ENCODE data around the gene NHLH1. TPM values are rescaled to one million over a fixed set of nuclear protein-coding genes. Genes with fewer than 3 reads are reported as not detected.
A peak's percentile ranks its signal among the peaks of the same experiment; 100 is the strongest.

NHLH1 gene
- total RNA-seq, 4 donors from 2014 or later = 0.46 TPM; not detected in 3

DNA sequence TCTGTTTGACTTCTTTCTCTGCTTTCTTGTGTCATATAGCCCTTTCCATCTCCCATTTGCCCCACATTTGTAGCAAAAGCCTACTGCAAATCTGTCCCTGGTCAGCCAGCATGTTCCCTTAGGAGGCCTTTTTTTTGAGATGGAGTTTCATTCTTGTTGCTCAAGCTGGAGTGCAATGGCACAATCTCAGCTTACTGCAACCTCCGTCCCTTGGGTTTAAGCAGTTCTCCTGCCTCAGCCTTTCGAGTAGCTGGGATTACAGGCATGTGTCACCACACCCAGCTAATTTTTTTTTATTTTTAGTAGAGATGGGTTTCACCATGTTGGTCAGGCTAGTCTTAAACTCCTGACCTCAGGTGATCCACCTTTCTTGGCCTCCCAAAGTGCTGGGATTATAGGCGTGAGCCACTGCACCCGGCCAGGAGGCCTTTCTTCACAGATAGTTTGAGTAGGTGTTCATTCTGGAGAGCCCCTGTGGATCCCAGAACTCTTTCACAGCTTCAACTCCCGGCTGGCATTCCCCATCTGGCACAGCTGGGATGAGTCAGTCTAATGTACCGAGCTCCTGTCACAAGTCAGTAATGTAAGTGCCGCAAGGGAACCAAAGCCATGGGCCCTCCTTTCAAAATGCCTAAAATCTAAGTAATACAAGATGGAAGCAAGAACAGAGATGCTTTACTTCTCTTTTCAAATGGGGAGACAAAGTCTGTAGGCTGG is 9.4 kb upstream of the NHLH1 start:
- in situ Hi-C loops (cut with MboI; ENCODE audit: low sequenced_read_pairs in 4 of 4) (loop anchor here in 2 of 4 donors (25.0 kb wide), 1 partner anchor 270 kb away; the partner anchor contains the start of genes IGSF8 (in 2 of the 2) and KCNJ9 (in 2 of the 2)), intact Hi-C loops (cut with DNase I; ENCODE audit: low total_unique reads) (no loop called here)
- Histone ChIP-seq H3K9me3 (no peaks in the 10 kb centered on the region), H3K4me1 (peaks cover 4 to 28% of the 10 kb centered on the region in 2 donors), H3K36me3 (peaks cover 2 to 64% of the 10 kb centered on the region in 2 donors), H3K27me3 (no peaks in the 10 kb centered on the region), H3K27ac (peak overlapping the region in 3 of 4 donors; percentile 37 to 79 (median 49)), H3K4me3 (no peak overlapping the region)
- ATAC-seq (peak in 1 of 2 donors; percentile 15), DNase-seq (peak in 1 of 2 donors; percentile 54)
- TF ChIP-seq, protein P1, sequence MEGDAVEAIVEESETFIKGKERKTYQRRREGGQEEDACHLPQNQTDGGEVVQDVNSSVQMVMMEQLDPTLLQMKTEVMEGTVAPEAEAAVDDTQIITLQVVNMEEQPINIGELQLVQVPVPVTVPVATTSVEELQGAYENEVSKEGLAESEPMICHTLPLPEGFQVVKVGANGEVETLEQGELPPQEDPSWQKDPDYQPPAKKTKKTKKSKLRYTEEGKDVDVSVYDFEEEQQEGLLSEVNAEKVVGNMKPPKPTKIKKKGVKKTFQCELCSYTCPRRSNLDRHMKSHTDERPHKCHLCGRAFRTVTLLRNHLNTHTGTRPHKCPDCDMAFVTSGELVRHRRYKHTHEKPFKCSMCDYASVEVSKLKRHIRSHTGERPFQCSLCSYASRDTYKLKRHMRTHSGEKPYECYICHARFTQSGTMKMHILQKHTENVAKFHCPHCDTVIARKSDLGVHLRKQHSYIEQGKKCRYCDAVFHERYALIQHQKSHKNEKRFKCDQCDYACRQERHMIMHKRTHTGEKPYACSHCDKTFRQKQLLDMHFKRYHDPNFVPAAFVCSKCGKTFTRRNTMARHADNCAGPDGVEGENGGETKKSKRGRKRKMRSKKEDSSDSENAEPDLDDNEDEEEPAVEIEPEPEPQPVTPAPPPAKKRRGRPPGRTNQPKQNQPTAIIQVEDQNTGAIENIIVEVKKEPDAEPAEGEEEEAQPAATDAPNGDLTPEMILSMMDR (IDR thresholded peaks at IDR 0.05 in 4 of 5, conservative IDR thresholded peaks at IDR 0.05 in 1 of 5) = no peak
- no peak for TF ChIP-seq POLR2A (IDR thresholded peaks at IDR 0.05)

DNA sequence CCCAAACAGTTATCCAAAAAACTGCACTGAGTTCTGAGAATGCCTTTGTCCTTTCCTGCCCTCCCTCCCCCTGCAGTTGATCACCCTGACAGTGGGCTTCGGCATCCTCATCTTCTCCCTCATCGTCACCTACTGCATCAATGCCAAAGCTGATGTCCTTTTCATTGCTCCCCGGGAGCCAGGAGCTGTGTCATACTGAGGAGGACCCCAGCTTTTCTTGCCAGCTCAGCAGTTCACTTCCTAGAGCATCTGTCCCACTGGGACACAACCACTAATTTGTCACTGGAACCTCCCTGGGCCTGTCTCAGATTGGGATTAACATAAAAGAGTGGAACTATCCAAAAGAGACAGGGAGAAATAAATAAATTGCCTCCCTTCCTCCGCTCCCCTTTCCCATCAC is 8.8 kb upstream of the NHLH1 start:
- DNase-seq (no peak), ATAC-seq (no peak)
- Histone ChIP-seq H3K36me3 (peaks cover 2 to 58% of the 10 kb centered on the region in 2 donors), H3K27me3 (no peaks in the 10 kb centered on the region), H3K27ac (peak overlapping the region in 3 of 4 donors; percentile 37 to 79 (median 49)), H3K4me1 (peaks cover 0 to 22% of the 10 kb centered on the region in 2 donors), H3K9me3 (no peaks in the 10 kb centered on the region), H3K4me3 (no peak overlapping the region)
- TF ChIP-seq, protein P1 (IDR thresholded peaks at IDR 0.05 in 4 of 5, conservative IDR thresholded peaks at IDR 0.05 in 1 of 5) = no peak
- no peak for TF ChIP-seq POLR2A (IDR thresholded peaks at IDR 0.05)
- intact Hi-C loops (cut with DNase I; ENCODE audit: low total_unique reads) = no loop called here
- in situ Hi-C loops (cut with MboI; ENCODE audit: low sequenced_read_pairs in 4 of 4) = loop anchor here in 2 of 4 donors (25.0 kb wide), 1 partner anchor 271 kb away; the partner anchor contains the start of genes IGSF8 (in 2 of the 2) and KCNJ9 (in 2 of the 2)

DNA sequence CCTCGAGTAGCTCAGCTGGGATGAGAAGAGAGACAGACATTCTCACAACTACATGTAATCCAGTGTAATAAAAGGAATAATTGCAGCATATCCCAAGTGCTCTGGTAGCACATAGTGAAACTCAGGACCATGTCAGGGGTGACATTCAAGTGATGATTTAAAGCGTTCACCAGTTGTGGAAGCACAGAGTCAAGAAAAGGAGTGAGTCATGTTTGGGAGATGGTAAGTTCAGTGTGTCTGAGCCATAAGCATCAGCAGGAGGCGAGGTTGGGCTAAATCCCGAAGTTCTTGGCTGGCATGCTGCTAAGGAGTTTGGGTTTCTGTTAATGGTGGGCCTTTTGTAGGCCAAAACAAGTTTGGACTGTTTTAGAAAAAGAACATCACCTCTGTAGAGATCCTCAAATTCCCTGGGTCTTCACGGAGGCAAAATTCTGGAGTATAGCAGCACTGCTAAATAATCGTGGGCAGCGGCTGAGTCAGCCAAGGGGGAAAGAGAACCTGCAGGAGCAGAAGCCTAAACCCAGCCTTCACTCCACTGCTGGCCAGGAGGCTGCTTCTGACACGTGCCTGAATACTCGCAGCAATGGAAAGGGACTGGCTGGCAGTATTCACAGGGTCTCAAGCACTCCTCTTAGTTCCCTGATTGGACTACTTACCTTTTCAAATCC is 7.2 kb upstream of the NHLH1 start:
- TF ChIP-seq, protein P1 (IDR thresholded peaks at IDR 0.05 in 4 of 5, conservative IDR thresholded peaks at IDR 0.05 in 1 of 5) = no peak
- no peak for TF ChIP-seq POLR2A (IDR thresholded peaks at IDR 0.05)
- no peak overlapping the region for H3K4me3 ChIP-seq
- peaks cover 0 to 16% of the 10 kb centered on the region in 2 donors for H3K4me1 ChIP-seq
- ATAC-seq (peak; percentile 89 to 95), DNase-seq (no peak)
- H3K36me3 ChIP-seq = peaks cover 2 to 42% of the 10 kb centered on the region in 2 donors
- H3K27ac ChIP-seq = peak overlapping the region; percentile 52 to 79 (median 69)
- H3K9me3 ChIP-seq = no peaks in the 10 kb centered on the region
- in situ Hi-C loops (cut with MboI; ENCODE audit: low sequenced_read_pairs in 4 of 4) (loop anchor here in 2 of 4 donors (25.0 kb wide), 1 partner anchor 272 kb away; the partner anchor contains the start of genes IGSF8 (in 2 of the 2) and KCNJ9 (in 2 of the 2)), intact Hi-C loops (cut with DNase I; ENCODE audit: low total_unique reads) (no loop called here)
- H3K27me3 ChIP-seq = no peaks in the 10 kb centered on the region

DNA sequence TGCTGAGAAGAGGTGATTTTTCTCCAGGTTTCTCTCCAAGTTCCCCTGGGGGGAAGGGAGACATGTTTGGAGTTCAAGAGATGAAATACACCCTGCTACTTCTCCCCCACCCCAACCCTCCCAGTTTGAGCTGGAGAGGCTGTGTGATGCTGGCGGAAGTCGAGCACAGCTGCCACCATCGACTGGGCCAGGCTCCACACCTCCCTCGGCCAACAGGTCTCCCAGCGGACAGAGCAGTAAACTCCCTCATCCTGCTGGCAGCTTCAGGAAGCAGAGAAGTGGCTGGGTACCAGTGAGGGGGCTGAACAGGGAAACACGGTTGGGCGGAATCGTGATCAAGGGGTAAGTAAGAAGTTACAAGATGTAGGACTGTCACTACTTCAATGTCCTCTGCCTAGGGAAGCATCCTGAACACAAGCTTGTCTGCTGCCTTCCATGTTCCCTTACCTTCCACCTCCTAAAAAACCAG is 6.6 kb upstream of the NHLH1 start:
- Histone ChIP-seq H3K36me3 (peaks cover 0 to 36% of the 10 kb centered on the region in 2 donors), H3K27me3 (no peaks in the 10 kb centered on the region), H3K4me3 (no peak overlapping the region), H3K27ac (peak overlapping the region; percentile 52 to 79 (median 69)), H3K4me1 (peaks cover 0 to 11% of the 10 kb centered on the region in 2 donors), H3K9me3 (no peaks in the 10 kb centered on the region)
- TF ChIP-seq, protein P1 (IDR thresholded peaks at IDR 0.05 in 4 of 5, conservative IDR thresholded peaks at IDR 0.05 in 1 of 5) = no peak
- TF ChIP-seq POLR2A (IDR thresholded peaks at IDR 0.05) = no peak
- DNase-seq = no peak
- ATAC-seq = no peak
- in situ Hi-C loops (cut with MboI; ENCODE audit: low sequenced_read_pairs in 4 of 4) = loop anchor here in 2 of 4 donors (25.0 kb wide), 1 partner anchor 273 kb away; the partner anchor contains the start of genes IGSF8 (in 2 of the 2) and KCNJ9 (in 2 of the 2)
- intact Hi-C loops (cut with DNase I; ENCODE audit: low total_unique reads) = no loop called here
